Measurements from ENCODE around the gene HOXA9. TPM values are rescaled to one million over a fixed set of nuclear protein-coding genes. Genes with fewer than 3 reads are reported as not detected.

HOXA9 gene
- polyA plus RNA-seq, 1 donor from 2014 or later, result not detected

DNA sequence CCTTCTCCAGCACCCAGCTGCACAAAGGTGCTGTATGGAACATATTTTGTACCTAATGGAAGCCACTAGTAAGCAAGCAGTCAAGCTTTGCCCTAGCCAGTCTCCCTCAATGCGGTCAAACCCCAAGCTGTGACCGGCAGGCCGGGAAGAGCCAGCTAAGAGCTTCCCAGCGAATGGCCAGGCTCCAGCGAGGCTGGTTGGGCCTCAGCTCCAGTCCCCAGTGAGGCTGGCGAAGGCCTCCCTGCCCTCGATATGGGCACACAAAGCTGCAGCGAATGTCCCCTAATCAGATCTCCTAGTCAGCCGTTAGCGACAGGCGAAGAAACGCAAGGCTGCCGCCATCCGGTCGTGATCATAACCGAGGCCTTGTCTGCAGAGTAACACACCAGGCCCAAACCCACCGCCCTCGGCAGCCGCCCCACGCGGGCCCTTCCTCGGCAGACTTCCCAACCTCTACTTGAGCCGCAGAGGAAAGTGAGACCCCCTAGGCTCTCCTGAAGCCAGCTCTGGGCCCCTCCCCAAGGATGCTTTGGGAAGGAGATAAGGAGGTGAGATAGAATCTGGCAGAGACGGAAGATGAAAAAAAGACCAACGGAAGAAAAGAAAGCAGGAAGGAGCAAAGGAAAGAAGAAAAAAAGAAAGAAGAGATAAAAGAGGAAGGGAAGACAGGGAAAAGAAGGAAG, 3.1 kb upstream of the HOXA9 start:
- TF ChIP-seq TAF1 (IDR thresholded peaks at IDR 0.05; ENCODE audit: low read depth), result no peak
- TF ChIP-seq, protein P1, sequence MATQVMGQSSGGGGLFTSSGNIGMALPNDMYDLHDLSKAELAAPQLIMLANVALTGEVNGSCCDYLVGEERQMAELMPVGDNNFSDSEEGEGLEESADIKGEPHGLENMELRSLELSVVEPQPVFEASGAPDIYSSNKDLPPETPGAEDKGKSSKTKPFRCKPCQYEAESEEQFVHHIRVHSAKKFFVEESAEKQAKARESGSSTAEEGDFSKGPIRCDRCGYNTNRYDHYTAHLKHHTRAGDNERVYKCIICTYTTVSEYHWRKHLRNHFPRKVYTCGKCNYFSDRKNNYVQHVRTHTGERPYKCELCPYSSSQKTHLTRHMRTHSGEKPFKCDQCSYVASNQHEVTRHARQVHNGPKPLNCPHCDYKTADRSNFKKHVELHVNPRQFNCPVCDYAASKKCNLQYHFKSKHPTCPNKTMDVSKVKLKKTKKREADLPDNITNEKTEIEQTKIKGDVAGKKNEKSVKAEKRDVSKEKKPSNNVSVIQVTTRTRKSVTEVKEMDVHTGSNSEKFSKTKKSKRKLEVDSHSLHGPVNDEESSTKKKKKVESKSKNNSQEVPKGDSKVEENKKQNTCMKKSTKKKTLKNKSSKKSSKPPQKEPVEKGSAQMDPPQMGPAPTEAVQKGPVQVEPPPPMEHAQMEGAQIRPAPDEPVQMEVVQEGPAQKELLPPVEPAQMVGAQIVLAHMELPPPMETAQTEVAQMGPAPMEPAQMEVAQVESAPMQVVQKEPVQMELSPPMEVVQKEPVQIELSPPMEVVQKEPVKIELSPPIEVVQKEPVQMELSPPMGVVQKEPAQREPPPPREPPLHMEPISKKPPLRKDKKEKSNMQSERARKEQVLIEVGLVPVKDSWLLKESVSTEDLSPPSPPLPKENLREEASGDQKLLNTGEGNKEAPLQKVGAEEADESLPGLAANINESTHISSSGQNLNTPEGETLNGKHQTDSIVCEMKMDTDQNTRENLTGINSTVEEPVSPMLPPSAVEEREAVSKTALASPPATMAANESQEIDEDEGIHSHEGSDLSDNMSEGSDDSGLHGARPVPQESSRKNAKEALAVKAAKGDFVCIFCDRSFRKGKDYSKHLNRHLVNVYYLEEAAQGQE (IDR thresholded peaks at IDR 0.05; ENCODE audit: borderline replicate concordance), result no peak
- no peak for TF ChIP-seq MXI1 (conservative IDR thresholded peaks at IDR 0.05; ENCODE audit: poor library complexity, severe bottlenecking)
- no peak for TF ChIP-seq POLR2AphosphoS5 (IDR thresholded peaks at IDR 0.05)
- TF ChIP-seq EP300 (conservative IDR thresholded peaks at IDR 0.05; ENCODE audit: poor library complexity, severe bottlenecking), result no peak
- no peak for TF ChIP-seq SMC3 (conservative IDR thresholded peaks at IDR 0.05; ENCODE audit: poor library complexity)
- TF ChIP-seq RAD21 (conservative IDR thresholded peaks at IDR 0.05), result no peak
- Histone ChIP-seq H3K9me2 (ENCODE audit: insufficient read depth, low read length) (no peaks in the 10 kb centered on the region), H3F3A (ENCODE audit: insufficient read depth, low read length, poor library complexity, severe bottlenecking) (no peaks in the 10 kb centered on the region), H2AFZ (ENCODE audit: low read depth, low read length) (no peak overlapping the region), H3K4me3 (ENCODE audit: low read length) (no peak overlapping the region), H3K9ac (ENCODE audit: low read length) (no peak overlapping the region), H3K36me3 (ENCODE audit: insufficient read depth, low read length) (no peaks in the 10 kb centered on the region), H3K27ac (ENCODE audit: low read length) (no peak overlapping the region), H3K27me3 (ENCODE audit: insufficient read depth, low read depth, low read length) (peaks cover 100% of the 10 kb centered on the region), H3K9me3 (ENCODE audit: low read length) (peaks cover 25% of the 10 kb centered on the region), H4K20me1 (ENCODE audit: insufficient read depth) (no peaks in the 10 kb centered on the region), H3K4me2 (ENCODE audit: low read length) (no peak overlapping the region), H3K79me2 (replicated peaks; ENCODE audit: insufficient read depth, low read length) (no peaks in the 10 kb centered on the region)

DNA sequence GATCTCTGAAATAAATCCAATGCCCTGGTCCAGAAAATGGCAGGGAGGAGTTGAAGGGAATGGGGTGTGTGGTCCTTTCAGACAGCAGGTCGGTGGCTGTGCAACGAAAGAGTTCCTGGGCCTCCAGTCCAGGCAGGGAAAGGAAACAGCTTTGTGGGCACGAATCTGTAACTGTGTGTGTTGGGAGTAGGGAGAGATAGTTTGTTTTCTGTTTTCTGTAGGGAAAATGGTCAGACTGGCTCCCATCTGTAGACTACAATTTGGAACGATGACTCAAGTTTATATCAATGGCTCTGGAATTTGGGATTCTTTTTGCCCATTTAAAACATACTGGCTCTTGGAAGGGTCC, 2.6 kb upstream of the HOXA9 start:
- no peak overlapping the region for H3K4me3 ChIP-seq (ENCODE audit: low read length)
- TF ChIP-seq, protein P2, sequence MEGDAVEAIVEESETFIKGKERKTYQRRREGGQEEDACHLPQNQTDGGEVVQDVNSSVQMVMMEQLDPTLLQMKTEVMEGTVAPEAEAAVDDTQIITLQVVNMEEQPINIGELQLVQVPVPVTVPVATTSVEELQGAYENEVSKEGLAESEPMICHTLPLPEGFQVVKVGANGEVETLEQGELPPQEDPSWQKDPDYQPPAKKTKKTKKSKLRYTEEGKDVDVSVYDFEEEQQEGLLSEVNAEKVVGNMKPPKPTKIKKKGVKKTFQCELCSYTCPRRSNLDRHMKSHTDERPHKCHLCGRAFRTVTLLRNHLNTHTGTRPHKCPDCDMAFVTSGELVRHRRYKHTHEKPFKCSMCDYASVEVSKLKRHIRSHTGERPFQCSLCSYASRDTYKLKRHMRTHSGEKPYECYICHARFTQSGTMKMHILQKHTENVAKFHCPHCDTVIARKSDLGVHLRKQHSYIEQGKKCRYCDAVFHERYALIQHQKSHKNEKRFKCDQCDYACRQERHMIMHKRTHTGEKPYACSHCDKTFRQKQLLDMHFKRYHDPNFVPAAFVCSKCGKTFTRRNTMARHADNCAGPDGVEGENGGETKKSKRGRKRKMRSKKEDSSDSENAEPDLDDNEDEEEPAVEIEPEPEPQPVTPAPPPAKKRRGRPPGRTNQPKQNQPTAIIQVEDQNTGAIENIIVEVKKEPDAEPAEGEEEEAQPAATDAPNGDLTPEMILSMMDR (IDR thresholded peaks at IDR 0.05; ENCODE audit: poor library complexity, severe bottlenecking), result no peak
- TF ChIP-seq MXI1 (conservative IDR thresholded peaks at IDR 0.05; ENCODE audit: poor library complexity, severe bottlenecking) (no peak), EP300 (conservative IDR thresholded peaks at IDR 0.05; ENCODE audit: poor library complexity, severe bottlenecking) (no peak), EZH2 (IDR thresholded peaks at IDR 0.05; ENCODE audit: borderline replicate concordance, insufficient read depth, low read length, poor library complexity, severe bottlenecking) (no peak), POLR2AphosphoS5 (IDR thresholded peaks at IDR 0.05) (no peak), RAD21 (conservative IDR thresholded peaks at IDR 0.05) (no peak), SMC3 (conservative IDR thresholded peaks at IDR 0.05; ENCODE audit: poor library complexity) (no peak)
- TF ChIP-seq, protein P1 (IDR thresholded peaks at IDR 0.05; ENCODE audit: borderline replicate concordance), result no peak
- no peak overlapping the region for H2AFZ ChIP-seq (ENCODE audit: low read depth, low read length)
- no peaks in the 10 kb centered on the region for H3K36me3 ChIP-seq (ENCODE audit: insufficient read depth, low read length)
- no peaks in the 10 kb centered on the region for H3K79me2 ChIP-seq (replicated peaks; ENCODE audit: insufficient read depth, low read length)
- no peak overlapping the region for H3K9ac ChIP-seq (ENCODE audit: low read length)
- peaks cover 25% of the 10 kb centered on the region for H3K9me3 ChIP-seq (ENCODE audit: low read length)
- H3K27me3 ChIP-seq (ENCODE audit: insufficient read depth, low read depth, low read length), result peaks cover 100% of the 10 kb centered on the region
- H3K4me2 ChIP-seq (ENCODE audit: low read length), result no peak overlapping the region
- H3K27ac ChIP-seq (ENCODE audit: low read length), result no peak overlapping the region
- no peaks in the 10 kb centered on the region for H3K9me2 ChIP-seq (ENCODE audit: insufficient read depth, low read length)
- H3F3A ChIP-seq (ENCODE audit: insufficient read depth, low read length, poor library complexity, severe bottlenecking), result no peaks in the 10 kb centered on the region
- H4K20me1 ChIP-seq (ENCODE audit: insufficient read depth), result no peaks in the 10 kb centered on the region

Data from neural cell (in vitro differentiated cells).